ENCODE results near the gene DYNLRB1.

DNA sequence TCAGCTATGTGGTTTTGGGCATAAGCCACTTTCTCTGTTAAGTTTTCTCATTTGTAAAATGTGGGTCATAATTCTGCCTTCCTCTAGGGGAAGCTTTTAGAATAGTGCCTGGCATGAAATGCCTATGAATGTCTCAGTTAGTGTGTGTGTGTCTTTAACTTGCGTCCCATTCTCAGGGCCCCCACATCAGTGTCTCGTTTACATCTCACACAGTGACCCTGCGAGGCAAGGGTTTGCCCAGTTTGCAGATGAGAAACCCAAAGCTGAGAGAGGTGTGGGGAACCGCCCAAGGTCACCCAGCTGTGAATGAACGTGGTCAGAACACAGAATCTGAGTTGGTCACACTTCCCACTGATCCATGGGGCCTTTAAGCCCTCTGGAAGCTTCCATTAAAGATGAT, 14.1 kb downstream of the DYNLRB1 start:
- TF ChIP-seq CTCF (IDR thresholded peaks at IDR 0.05) (no peak), POLR2A (IDR thresholded peaks at IDR 0.05) (no peak), EP300 (IDR thresholded peaks at IDR 0.05) (no peak)

All from ovary (tissue), 3 donors.